Upper lobe of left lung (tissue), 6 donors: ENCODE data around the gene LBH. TPM values are rescaled to one million over a fixed set of nuclear protein-coding genes. Genes with fewer than 3 reads are reported as not detected.

ENCODE experiments used
- ATAC-seq, 2 donors: fragments of 200-7000 bp; cut with Tn5 transposase; one replicate each; pipeline ENCODE4 v1.9.1; 2022; ENCODE audit warnings: mild to moderate bottlenecking in 2 of 2, moderate library complexity in 2 of 2; ENCODE audit not compliant: low FRiP score in 2 of 2
- DNase-seq, 2 donors: peaks; one replicate each; pipeline ENCODE4 v3.0.0-alpha.2; 2019 to 2020
- H3K27ac ChIP-seq, 4 donors: fragments of 200-600 bp; sonication (generic); one replicate each; pipeline ENCODE4 v1.5.1; 2016 to 2019
- H3K27me3 ChIP-seq, 4 donors: fragments of 200-600 bp; sonication (generic); one replicate each; pipeline ENCODE4 v1.5.1; 2017 to 2019
- H3K36me3 ChIP-seq, 4 donors: fragments of 200-600 bp; sonication (generic); one replicate each; pipeline ENCODE4 v1.5.1; 2016 to 2019
- H3K4me1 ChIP-seq, 4 donors: fragments of 200-600 bp; sonication (generic); one replicate each; pipeline ENCODE4 v1.5.1; 2018 to 2019
- H3K4me3 ChIP-seq, 4 donors: fragments of 200-600 bp; sonication (generic); one replicate each; pipeline ENCODE4 v1.5.1; 2017 to 2019; ENCODE audit warnings: mild to moderate bottlenecking in 2 of 4, moderate library complexity in 1 of 4
- H3K9me3 ChIP-seq, 4 donors: fragments of 200-600 bp; sonication (generic); one replicate each; pipeline ENCODE4 v1.5.1; 2018 to 2019
- EP300 ChIP-seq, 4 donors: sonication (generic); formaldehyde crosslinking; IDR thresholded peaks; one replicate each; pipeline ENCODE4 v1.5.1; 2017; ENCODE audit warnings: antibody characterized with exemption in 4 of 4, control low read depth in 2 of 4
- POLR2A ChIP-seq, 4 donors: fragments of 450-650 bp; IDR thresholded peaks; one replicate each; pipeline ENCODE4 v1.5.1; 2016 to 2017; ENCODE audit warnings: antibody characterized with exemption in 4 of 4, mild to moderate bottlenecking in 2 of 4
- POLR2AphosphoS5 ChIP-seq, 2 donors: sonication (generic); formaldehyde crosslinking; IDR thresholded peaks; one replicate each; pipeline ENCODE4 v1.5.1; 2017; ENCODE audit warnings: antibody characterized with exemption in 2 of 2
- WGBS, 2 donors: methylation state at CpG; one replicate each; pipeline ENCODE4 v1.1.5; 2017 to 2018; 5-methylcytosine and 5-hydroxymethylcytosine counted together
- total RNA-seq, 6 donors: library from RNA; depleted of rRNA in 4 of 6; stranded (reverse); fragments of >200 nt in 4 of 6; gene quantifications; one replicate each; pipeline versions ENCODE4 v1.1.0 to v1.2.1, GENCODE V29; 2016 to 2021
- TF ChIP-seq, protein P1 (sequence below), 6 experiments: fragments of 450-650 bp in 4 of 6; fragments of 200-600 bp in 2 of 6; sonication (generic) in 2 of 6; IDR thresholded peaks; one replicate each; pipeline ENCODE4 v1.5.1; 2016 to 2019; ENCODE audit warnings: antibody characterized with exemption in 6 of 6
- donor health status: DM: no; HTN: no; CAD: no; lungs with moderate emphysema.
- donor health status: DM: no; HTN: yes; CAD: no; lungs with severe emphysema.

The LBH gene
- total RNA-seq, 6 donors from 2014 or later: 45.6 to 270 (median 154) TPM

DNA sequence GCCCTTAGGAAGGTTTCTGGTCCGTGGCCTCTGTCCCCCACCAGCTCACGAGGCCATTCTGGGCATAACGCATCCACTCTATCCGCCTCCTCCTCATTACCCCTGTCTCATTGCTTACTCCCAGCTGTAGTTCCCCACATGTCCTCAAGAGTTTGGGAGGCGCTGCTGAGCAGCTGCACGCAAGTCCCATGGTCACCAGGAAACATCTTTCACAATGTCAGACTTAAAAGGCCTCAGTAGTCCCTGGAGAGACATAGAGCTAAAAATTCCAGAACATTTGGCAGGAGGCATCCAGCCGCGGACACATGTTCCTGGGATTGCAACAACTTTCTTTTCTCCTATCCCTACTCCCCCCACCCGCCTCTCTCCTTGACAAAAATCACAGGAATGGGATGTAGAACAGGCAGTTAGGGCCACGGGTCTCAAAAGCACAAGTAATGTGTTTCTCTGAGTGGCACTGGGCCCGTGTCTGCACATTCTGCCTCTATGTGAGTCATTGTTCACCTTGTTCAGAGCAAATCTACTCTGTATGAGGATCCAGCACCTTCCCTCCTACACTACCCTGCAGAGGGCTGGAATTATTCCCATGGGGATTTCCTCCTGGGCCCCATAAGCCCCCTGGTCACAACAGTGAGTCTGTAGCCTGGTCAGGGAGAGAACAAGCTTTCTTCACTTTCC, 8.1 kb downstream of the LBH start:
- peaks cover 0 to 29% (median 2%) of the 10 kb centered on the region in 4 donors for H3K36me3 ChIP-seq
- DNase-seq (peak in 1 of 2 donors; percentile 69), ATAC-seq (peak; percentile 85 to 91)
- H3K9me3 ChIP-seq: no peaks in the 10 kb centered on the region
- TF ChIP-seq POLR2A (IDR thresholded peaks at IDR 0.05) (no peak), POLR2AphosphoS5 (IDR thresholded peaks at IDR 0.05) (peak; percentile 57 to 75), EP300 (IDR thresholded peaks at IDR 0.05) (peak in 2 of 4 donors; percentile 31 to 42)
- TF ChIP-seq, protein P1, sequence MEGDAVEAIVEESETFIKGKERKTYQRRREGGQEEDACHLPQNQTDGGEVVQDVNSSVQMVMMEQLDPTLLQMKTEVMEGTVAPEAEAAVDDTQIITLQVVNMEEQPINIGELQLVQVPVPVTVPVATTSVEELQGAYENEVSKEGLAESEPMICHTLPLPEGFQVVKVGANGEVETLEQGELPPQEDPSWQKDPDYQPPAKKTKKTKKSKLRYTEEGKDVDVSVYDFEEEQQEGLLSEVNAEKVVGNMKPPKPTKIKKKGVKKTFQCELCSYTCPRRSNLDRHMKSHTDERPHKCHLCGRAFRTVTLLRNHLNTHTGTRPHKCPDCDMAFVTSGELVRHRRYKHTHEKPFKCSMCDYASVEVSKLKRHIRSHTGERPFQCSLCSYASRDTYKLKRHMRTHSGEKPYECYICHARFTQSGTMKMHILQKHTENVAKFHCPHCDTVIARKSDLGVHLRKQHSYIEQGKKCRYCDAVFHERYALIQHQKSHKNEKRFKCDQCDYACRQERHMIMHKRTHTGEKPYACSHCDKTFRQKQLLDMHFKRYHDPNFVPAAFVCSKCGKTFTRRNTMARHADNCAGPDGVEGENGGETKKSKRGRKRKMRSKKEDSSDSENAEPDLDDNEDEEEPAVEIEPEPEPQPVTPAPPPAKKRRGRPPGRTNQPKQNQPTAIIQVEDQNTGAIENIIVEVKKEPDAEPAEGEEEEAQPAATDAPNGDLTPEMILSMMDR (IDR thresholded peaks at IDR 0.05): peak; percentile 87 to 97 (median 88)
- WGBS, 2 donors: 64 to 67% methylated on average over 11 of the region's 11 CpGs
- peak overlapping the region; percentile 54 to 93 (median 78) for H3K27ac ChIP-seq
- peak overlapping the region in 1 of 4 donors; percentile 13 for H3K4me3 ChIP-seq
- no peaks in the 10 kb centered on the region for H3K27me3 ChIP-seq
- H3K4me1 ChIP-seq: peaks cover 31 to 49% (median 35%) of the 10 kb centered on the region in 4 donors

GRCh38 chr2:30239986-30240752, 8.8 kb downstream of the LBH start:
- Histone ChIP-seq H3K4me1 (peaks cover 23 to 45% (median 29%) of the 10 kb centered on the region in 4 donors), H3K27me3 (no peaks in the 10 kb centered on the region), H3K9me3 (no peaks in the 10 kb centered on the region), H3K27ac (peak overlapping the region; percentile 54 to 93 (median 78)), H3K36me3 (peaks cover 0 to 22% (median 2%) of the 10 kb centered on the region in 4 donors), H3K4me3 (peak overlapping the region in 1 of 4 donors; percentile 13)
- WGBS, 2 donors: 60 to 65% methylated on average over 12 of the region's 12 CpGs
- no peak for DNase-seq
- ATAC-seq: peak; percentile 9 to 50
- no peak for TF ChIP-seq EP300 (IDR thresholded peaks at IDR 0.05)
- no peak for TF ChIP-seq POLR2A (IDR thresholded peaks at IDR 0.05)
- TF ChIP-seq, protein P1 (IDR thresholded peaks at IDR 0.05): no peak

- H3K9me3 ChIP-seq: no peaks in the 10 kb centered on the region
- no peak overlapping the region for H3K4me3 ChIP-seq
- H3K27me3 ChIP-seq: no peaks in the 10 kb centered on the region
- peak overlapping the region in 2 of 4 donors; percentile 38 to 49 for H3K27ac ChIP-seq
- no peak for ATAC-seq
- peaks cover 17 to 30% (median 21%) of the 10 kb centered on the region in 4 donors for H3K4me1 ChIP-seq
- peaks cover 0 to under 1% (median 0%) of the 10 kb centered on the region in 4 donors for H3K36me3 ChIP-seq
- TF ChIP-seq EP300 (IDR thresholded peaks at IDR 0.05): no peak
- no peak for TF ChIP-seq POLR2AphosphoS5 (IDR thresholded peaks at IDR 0.05)
- TF ChIP-seq, protein P1 (IDR thresholded peaks at IDR 0.05): no peak
- no peak for TF ChIP-seq POLR2A (IDR thresholded peaks at IDR 0.05)
- DNase-seq: no peak
- WGBS, 2 donors: 85 to 90% methylated on average over 3 of the region's 3 CpGs
Measured at GRCh38 chr2:30243231-30243630, 11.9 kb downstream of the LBH start.

DNA sequence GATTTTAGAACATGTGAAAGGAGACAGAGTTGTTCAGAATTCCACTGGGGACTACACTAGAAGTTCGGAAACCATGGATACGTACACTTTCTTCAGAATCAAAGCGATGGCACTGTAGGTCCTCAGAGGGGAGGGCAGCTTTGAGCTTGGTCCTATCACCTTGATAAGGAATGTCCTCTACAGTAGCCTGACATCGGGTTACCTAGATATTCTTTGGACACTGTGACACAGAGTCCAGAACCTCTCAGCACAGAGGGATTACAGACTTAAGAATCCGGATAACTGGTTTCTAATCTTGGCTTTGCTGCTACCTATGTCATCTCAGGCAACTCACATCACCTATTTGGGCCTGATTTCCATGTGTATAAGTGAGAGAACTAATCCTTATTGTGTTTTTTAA, 14.0 kb downstream of the LBH start:
- no peaks in the 10 kb centered on the region for H3K9me3 ChIP-seq
- WGBS, 2 donors: 82 to 91% methylated on average over 5 of the region's 5 CpGs
- TF ChIP-seq, protein P1 (IDR thresholded peaks at IDR 0.05): no peak
- TF ChIP-seq POLR2AphosphoS5 (IDR thresholded peaks at IDR 0.05) (no peak), POLR2A (IDR thresholded peaks at IDR 0.05) (no peak), EP300 (IDR thresholded peaks at IDR 0.05) (no peak)
- H3K36me3 ChIP-seq: no peaks in the 10 kb centered on the region
- DNase-seq: no peak
- no peak overlapping the region for H3K4me3 ChIP-seq
- peak overlapping the region in 2 of 4 donors; percentile 32 to 49 for H3K27ac ChIP-seq
- peaks cover 20 to 36% (median 27%) of the 10 kb centered on the region in 4 donors for H3K4me1 ChIP-seq
- ATAC-seq: no peak
- no peaks in the 10 kb centered on the region for H3K27me3 ChIP-seq
